GM23338 (cell line): ENCODE data around the gene MYH15. TPM values are rescaled to one million over a fixed set of nuclear protein-coding genes. Genes with fewer than 3 reads are reported as not detected.

Source experiments
- ATAC-seq: fragments of 200-7000 bp; cut with Tn5 transposase; 3 replicates; pipeline ENCODE4 v1.9.1; 2020
- DNase-seq: peaks from one replicate; pipeline ENCODE4 v3.0.0-alpha.2; 2015; ENCODE audit warnings: low spot score
- H2AFZ ChIP-seq: fragments of 200-600 bp; sonication (generic); 2 replicates; pipeline ENCODE4 v1.8.0; 2016; ENCODE audit warnings: antibody characterized with exemption, mild to moderate bottlenecking, moderate library complexity
- H3F3A ChIP-seq: fragments of 200-600 bp; sonication (generic); replicated peaks from 2 replicates; pipeline ENCODE4 v1.8.0; 2017; ENCODE audit warnings: antibody characterized with exemption, mixed run types, low read depth
- H3K27ac ChIP-seq: fragments of 200-600 bp; sonication (generic); 2 replicates; pipeline ENCODE4 v1.6.1; 2016; ENCODE audit warnings: low read depth
- H3K27me3 ChIP-seq: fragments of 200-600 bp; sonication (generic); 2 replicates; pipeline ENCODE4 v1.8.0; 2016; ENCODE audit warnings: mild to moderate bottlenecking, mixed run types, moderate library complexity; ENCODE audit not compliant: insufficient read depth
- H3K36me3 ChIP-seq: fragments of 200-600 bp; sonication (generic); 2 replicates; pipeline ENCODE4 v1.8.0; 2016; ENCODE audit warnings: mild to moderate bottlenecking; ENCODE audit not compliant: insufficient read depth
- H3K4me1 ChIP-seq: fragments of 200-600 bp; sonication (generic); 2 replicates; pipeline ENCODE4 v1.8.0; 2016; ENCODE audit warnings: mild to moderate bottlenecking, moderate library complexity; ENCODE audit not compliant: insufficient read depth
- H3K4me2 ChIP-seq: fragments of 200-600 bp; sonication (generic); 2 replicates; pipeline ENCODE4 v1.7.1; 2017; ENCODE audit warnings: mixed run types
- H3K4me3 ChIP-seq: fragments of 200-600 bp; sonication (generic); 2 replicates; pipeline ENCODE4 v1.6.1; 2016; ENCODE audit warnings: mixed run types
- H3K79me2 ChIP-seq: fragments of 200-600 bp; sonication (generic); replicated peaks from 2 replicates; pipeline ENCODE4 v1.8.0; 2017; ENCODE audit warnings: mild to moderate bottlenecking; ENCODE audit not compliant: insufficient read depth
- H3K9me2 ChIP-seq: fragments of 200-600 bp; sonication (generic); 2 replicates; pipeline ENCODE4 v1.8.0; 2017; ENCODE audit not compliant: insufficient read depth
- H4K20me1 ChIP-seq: fragments of 200-600 bp; sonication (generic); replicated peaks from 2 replicates; pipeline ENCODE4 v1.8.0; 2017; ENCODE audit warnings: mild to moderate bottlenecking; ENCODE audit not compliant: insufficient read depth
- H3K27ac Mint-ChIP-seq: 2 replicates; pipeline ENCODE4 v1.8.0; 2020; ENCODE audit warnings: inconsistent platforms, mild to moderate bottlenecking, moderate library complexity, mixed read lengths
- H3K27me3 Mint-ChIP-seq: 3 replicates; pipeline ENCODE4 v1.8.0; 2022; ENCODE audit warnings: low read depth, mild to moderate bottlenecking, moderate library complexity, mixed read lengths, inconsistent platforms; ENCODE audit not compliant: insufficient read depth, poor library complexity
- H3K36me3 Mint-ChIP-seq: 3 replicates; pipeline ENCODE4 v1.8.0; 2021; ENCODE audit warnings: low read depth, mild to moderate bottlenecking, inconsistent platforms, moderate library complexity, mixed read lengths
- H3K4me1 Mint-ChIP-seq: 3 replicates; pipeline ENCODE4 v1.8.0; 2020; ENCODE audit warnings: mild to moderate bottlenecking, inconsistent platforms, mixed read lengths
- H3K4me3 Mint-ChIP-seq: 3 replicates; pipeline ENCODE4 v1.8.0; 2021; ENCODE audit warnings: moderate library complexity, mild to moderate bottlenecking, inconsistent platforms, mixed read lengths
- H3K9me3 Mint-ChIP-seq: 3 replicates; pipeline ENCODE4 v1.8.0; 2020; ENCODE audit warnings: moderate library complexity, mild to moderate bottlenecking, inconsistent platforms, mixed read lengths
- CREB1 ChIP-seq: fragments of 250-450 bp; sonication (Bioruptor Pico); IDR thresholded peaks from 2 replicates; pipeline ENCODE4 v1.5.0; 2020; ENCODE audit warnings: low read depth, mild to moderate bottlenecking, moderate library complexity
- ETS1 ChIP-seq: IDR thresholded peaks from 2 replicates; pipeline ENCODE4 v1.6.1; 2016; ENCODE audit warnings: antibody characterized with exemption
- EZH2 ChIP-seq: fragments of 200-600 bp; sonication (generic); IDR thresholded peaks from one replicate; pipeline ENCODE4 v1.8.0; 2017; ENCODE audit warnings: antibody characterized with exemption, mild to moderate bottlenecking, low read depth; ENCODE audit not compliant: unreplicated experiment
- EZH2phosphoT487 ChIP-seq: fragments of 200-600 bp; sonication (generic); IDR thresholded peaks from one replicate; pipeline ENCODE4 v1.8.1; 2018; ENCODE audit warnings: antibody characterized with exemption; ENCODE audit not compliant: unreplicated experiment
- JUNB ChIP-seq: IDR thresholded peaks from one replicate; pipeline ENCODE4 v1.6.1; 2016; ENCODE audit warnings: antibody characterized with exemption; ENCODE audit not compliant: unreplicated experiment
- NANOG ChIP-seq: IDR thresholded peaks from 2 replicates; pipeline ENCODE4 v1.6.1; 2016; ENCODE audit warnings: antibody characterized with exemption, borderline replicate concordance
- POLR2AphosphoS5 ChIP-seq: IDR thresholded peaks from 2 replicates; pipeline ENCODE4 v1.6.1; 2016; ENCODE audit warnings: antibody characterized with exemption, low read depth
- STAT1 ChIP-seq: IDR thresholded peaks from one replicate; pipeline ENCODE4 v1.6.1; 2016; ENCODE audit warnings: antibody characterized with exemption; ENCODE audit not compliant: unreplicated experiment
- ZNF114 ChIP-seq: fragments of 250-450 bp; sonication (Bioruptor Pico); IDR thresholded peaks from 2 replicates; pipeline ENCODE4 v1.5.0; 2020; ENCODE audit warnings: mild to moderate bottlenecking, moderate library complexity
- ZNF331 ChIP-seq: fragments of 250-450 bp; sonication (Bioruptor Pico); IDR thresholded peaks from 2 replicates; pipeline ENCODE4 v1.5.0; 2020; ENCODE audit warnings: low read depth, mild to moderate bottlenecking, moderate library complexity
- ZNF462 ChIP-seq: fragments of 250-450 bp; sonication (Bioruptor Pico); IDR thresholded peaks from 2 replicates; pipeline ENCODE4 v1.5.0; 2020; ENCODE audit warnings: mild to moderate bottlenecking, moderate library complexity
- polyA plus RNA-seq: library from polyadenylated mRNA; unstranded; fragments of >200 nt; fragmentation: Nextera tagmentation; extraction: Ambion mirVana; gene quantifications from 2 replicates; pipeline ENCODE4 v1.2.1, GENCODE V29; 2016
- total RNA-seq: library from RNA; depleted of rRNA; stranded (reverse); fragments of >200 nt; shearing (Covaris generic); gene quantifications from 2 replicates; pipeline ENCODE4 v1.2.3, GENCODE V29; 2014
- TF ChIP-seq, protein P1 (sequence below), 2 experiments: fragments of 200-600 bp in 1 of 2; sonication (generic) in 1 of 2; conservative IDR thresholded peaks; 2 replicates each; pipeline versions ENCODE4 v1.5.1 to v1.6.1; 2016 to 2017; ENCODE audit warnings: antibody characterized with exemption in 2 of 2, low read depth in 2 of 2, mild to moderate bottlenecking in 2 of 2, moderate library complexity in 1 of 2
- TF ChIP-seq, protein P2 (sequence below): IDR thresholded peaks from one replicate; pipeline ENCODE4 v1.6.1; 2018; ENCODE audit warnings: antibody characterized with exemption; ENCODE audit not compliant: unreplicated experiment

Gene MYH15
- total and polyA plus RNA-seq, 2 experiments from 2014 or later: 0.07 TPM; not detected in 1

GRCh38 chr3:108554913-108555571, 44.6 kb upstream of the MYH15 start:
- Histone ChIP-seq H3K4me3 (no peak overlapping the region), H3K4me2 (no peak overlapping the region), H2AFZ (no peak overlapping the region), H3F3A (no peaks in the 10 kb centered on the region), H3K9me2 (no peaks in the 10 kb centered on the region), H3K36me3 (peaks cover 46% of the 10 kb centered on the region), H4K20me1 (no peaks in the 10 kb centered on the region), H3K79me2 (no peaks in the 10 kb centered on the region), H3K4me1 (0 out of 2 replicates have a peak, but pooled peaks cover 4% of the 10 kb centered on the region), H3K27me3 (no peaks in the 10 kb centered on the region), H3K27ac (peak overlapping the region; percentile 53; the same call in 1 of the 2 replicates)
- no peak for DNase-seq
- ATAC-seq: no peak
- no peak overlapping the region for H3K4me3 Mint-ChIP-seq
- peak overlapping the region; percentile 76; the same call in 1 of the 2 replicates for H3K27ac Mint-ChIP-seq
- no peaks in the 10 kb centered on the region for H3K9me3 Mint-ChIP-seq
- peaks cover 46% of the 10 kb centered on the region for H3K36me3 Mint-ChIP-seq
- TF ChIP-seq, protein P1, sequence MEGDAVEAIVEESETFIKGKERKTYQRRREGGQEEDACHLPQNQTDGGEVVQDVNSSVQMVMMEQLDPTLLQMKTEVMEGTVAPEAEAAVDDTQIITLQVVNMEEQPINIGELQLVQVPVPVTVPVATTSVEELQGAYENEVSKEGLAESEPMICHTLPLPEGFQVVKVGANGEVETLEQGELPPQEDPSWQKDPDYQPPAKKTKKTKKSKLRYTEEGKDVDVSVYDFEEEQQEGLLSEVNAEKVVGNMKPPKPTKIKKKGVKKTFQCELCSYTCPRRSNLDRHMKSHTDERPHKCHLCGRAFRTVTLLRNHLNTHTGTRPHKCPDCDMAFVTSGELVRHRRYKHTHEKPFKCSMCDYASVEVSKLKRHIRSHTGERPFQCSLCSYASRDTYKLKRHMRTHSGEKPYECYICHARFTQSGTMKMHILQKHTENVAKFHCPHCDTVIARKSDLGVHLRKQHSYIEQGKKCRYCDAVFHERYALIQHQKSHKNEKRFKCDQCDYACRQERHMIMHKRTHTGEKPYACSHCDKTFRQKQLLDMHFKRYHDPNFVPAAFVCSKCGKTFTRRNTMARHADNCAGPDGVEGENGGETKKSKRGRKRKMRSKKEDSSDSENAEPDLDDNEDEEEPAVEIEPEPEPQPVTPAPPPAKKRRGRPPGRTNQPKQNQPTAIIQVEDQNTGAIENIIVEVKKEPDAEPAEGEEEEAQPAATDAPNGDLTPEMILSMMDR (conservative IDR thresholded peaks at IDR 0.05; ENCODE audit: low read depth in 2 of 2): no peak
- TF ChIP-seq, protein P2, sequence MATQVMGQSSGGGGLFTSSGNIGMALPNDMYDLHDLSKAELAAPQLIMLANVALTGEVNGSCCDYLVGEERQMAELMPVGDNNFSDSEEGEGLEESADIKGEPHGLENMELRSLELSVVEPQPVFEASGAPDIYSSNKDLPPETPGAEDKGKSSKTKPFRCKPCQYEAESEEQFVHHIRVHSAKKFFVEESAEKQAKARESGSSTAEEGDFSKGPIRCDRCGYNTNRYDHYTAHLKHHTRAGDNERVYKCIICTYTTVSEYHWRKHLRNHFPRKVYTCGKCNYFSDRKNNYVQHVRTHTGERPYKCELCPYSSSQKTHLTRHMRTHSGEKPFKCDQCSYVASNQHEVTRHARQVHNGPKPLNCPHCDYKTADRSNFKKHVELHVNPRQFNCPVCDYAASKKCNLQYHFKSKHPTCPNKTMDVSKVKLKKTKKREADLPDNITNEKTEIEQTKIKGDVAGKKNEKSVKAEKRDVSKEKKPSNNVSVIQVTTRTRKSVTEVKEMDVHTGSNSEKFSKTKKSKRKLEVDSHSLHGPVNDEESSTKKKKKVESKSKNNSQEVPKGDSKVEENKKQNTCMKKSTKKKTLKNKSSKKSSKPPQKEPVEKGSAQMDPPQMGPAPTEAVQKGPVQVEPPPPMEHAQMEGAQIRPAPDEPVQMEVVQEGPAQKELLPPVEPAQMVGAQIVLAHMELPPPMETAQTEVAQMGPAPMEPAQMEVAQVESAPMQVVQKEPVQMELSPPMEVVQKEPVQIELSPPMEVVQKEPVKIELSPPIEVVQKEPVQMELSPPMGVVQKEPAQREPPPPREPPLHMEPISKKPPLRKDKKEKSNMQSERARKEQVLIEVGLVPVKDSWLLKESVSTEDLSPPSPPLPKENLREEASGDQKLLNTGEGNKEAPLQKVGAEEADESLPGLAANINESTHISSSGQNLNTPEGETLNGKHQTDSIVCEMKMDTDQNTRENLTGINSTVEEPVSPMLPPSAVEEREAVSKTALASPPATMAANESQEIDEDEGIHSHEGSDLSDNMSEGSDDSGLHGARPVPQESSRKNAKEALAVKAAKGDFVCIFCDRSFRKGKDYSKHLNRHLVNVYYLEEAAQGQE: no peak
- no peak for TF ChIP-seq EZH2
- no peak for TF ChIP-seq JUNB
- no peak for TF ChIP-seq STAT1
- TF ChIP-seq ZNF331 (CRISPR knock-in tag): no peak
- TF ChIP-seq EZH2phosphoT487: no peak
- no peak for TF ChIP-seq CREB1
- TF ChIP-seq ETS1: no peak
- no peak for TF ChIP-seq POLR2AphosphoS5
- no peak for TF ChIP-seq ZNF462 (CRISPR knock-in tag)
- TF ChIP-seq NANOG: no peak
- TF ChIP-seq ZNF114 (CRISPR knock-in tag): no peak
- H3K4me1 Mint-ChIP-seq: peaks cover 8% of the 10 kb centered on the region; the same call in 2 of the 3 replicates
- no peaks in the 10 kb centered on the region for H3K27me3 Mint-ChIP-seq
